Measurements from ENCODE around the gene USP8.

Gene USP8

DNA sequence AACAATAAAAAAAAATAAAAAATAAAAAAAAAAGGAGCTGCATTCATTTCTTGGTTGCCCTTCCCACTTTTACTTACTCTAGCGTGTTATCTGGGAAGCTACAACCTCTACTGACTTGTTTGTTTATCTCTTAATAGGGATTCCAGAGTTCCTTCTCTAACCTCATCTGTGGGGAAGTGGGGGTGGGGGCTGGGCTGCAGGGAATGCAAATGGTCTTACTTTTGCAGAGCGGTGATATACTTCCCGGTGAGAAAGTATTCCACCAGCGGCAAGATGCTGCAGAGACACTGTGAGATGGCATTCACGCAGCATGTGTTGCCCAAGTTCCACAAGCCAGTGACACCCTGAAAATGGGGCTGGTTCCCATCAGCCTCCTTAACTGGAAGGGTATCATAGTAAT, 120.2 kb downstream of the USP8 start:
- Mint-ChIP-seq H3K4me1 (ENCODE audit: low read depth) (no peaks in the 10 kb centered on the region), H3K27me3 (ENCODE audit: low read depth) (peaks cover 3% of the 10 kb centered on the region), H3K36me3 (ENCODE audit: low read depth) (no peaks in the 10 kb centered on the region), H3K4me3 (no peak overlapping the region), H3K9me3 (no peaks in the 10 kb centered on the region), H3K27ac (no peak overlapping the region)

DNA sequence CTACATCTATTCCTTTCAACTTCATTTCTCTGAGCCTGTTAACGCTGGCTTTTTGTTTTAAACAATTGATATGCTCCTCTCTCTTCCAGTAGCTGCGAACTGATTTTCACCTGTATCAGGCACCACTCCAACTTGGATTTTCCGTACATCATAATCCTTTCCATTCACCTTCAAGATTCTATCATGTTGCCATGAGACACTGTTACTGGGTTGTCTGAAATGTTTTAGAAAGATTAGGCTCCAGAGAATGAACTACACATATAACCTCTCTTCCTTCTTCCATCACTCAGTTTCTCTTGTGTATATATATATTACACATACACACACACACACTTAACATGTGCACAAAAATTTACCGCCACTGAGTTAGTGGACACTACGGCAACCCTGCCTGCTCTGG, 122.4 kb downstream of the USP8 start, which contains the start of gene USP50:
TSS of gene USP50 (minus strand) at position 101 of the 400 bp plus-strand sequence. CDS start 141 bp downstream, outside the sequence.
- H3K9me3 Mint-ChIP-seq: no peaks in the 10 kb centered on the region
- no peak within 1 kb of the TSS for H3K4me3 Mint-ChIP-seq
- H3K36me3 Mint-ChIP-seq (ENCODE audit: low read depth): no peaks in the 10 kb centered on the region
- no peaks in the 10 kb centered on the region for H3K4me1 Mint-ChIP-seq (ENCODE audit: low read depth)
- H3K27ac Mint-ChIP-seq: no peak within 1 kb of the TSS
- peaks cover 3% of the 10 kb centered on the region for H3K27me3 Mint-ChIP-seq (ENCODE audit: low read depth)

DNA sequence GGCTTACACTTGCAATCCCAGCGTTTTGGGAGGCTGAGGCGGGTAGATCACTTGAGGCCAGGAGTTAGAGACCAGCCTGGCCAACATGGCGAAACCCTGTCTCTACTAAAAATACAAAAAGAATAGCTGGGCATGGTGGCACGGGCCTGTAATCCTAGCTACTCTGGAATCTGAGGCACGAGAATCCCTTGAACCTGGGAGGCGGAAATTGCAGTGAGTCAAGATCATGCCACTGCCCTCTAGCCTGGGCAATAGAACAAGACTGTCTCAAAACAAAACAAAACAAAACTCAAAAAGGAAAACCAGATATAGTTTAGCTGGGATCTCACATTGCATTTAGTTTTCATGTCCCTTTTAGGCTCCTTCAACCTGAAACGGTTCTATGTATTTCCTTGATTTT, 125.1 kb downstream of the USP8 start:
- no peaks in the 10 kb centered on the region for H3K9me3 Mint-ChIP-seq
- no peak overlapping the region for H3K27ac Mint-ChIP-seq

DNA sequence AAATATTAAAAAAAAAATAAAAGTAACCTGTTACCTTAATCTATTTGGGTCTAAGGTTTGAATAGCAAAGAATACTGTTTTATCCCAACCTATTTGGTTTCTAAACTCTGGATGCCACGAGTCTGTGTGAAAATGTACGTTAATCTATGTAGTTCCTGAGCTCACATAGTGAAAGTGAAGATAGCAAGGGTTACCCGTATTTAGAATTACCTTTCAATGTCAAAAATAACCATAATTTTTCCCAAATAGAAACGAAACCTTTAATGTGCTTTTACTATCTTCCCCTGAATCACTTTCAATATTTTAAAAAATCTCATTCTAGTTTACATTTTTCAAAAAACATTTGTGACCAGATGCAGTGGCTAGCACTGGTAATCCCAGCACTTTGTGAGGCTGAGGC, 128.0 kb downstream of the USP8 start:
- peaks cover 13% of the 10 kb centered on the region for H3K4me1 Mint-ChIP-seq (ENCODE audit: low read depth)
- H3K36me3 Mint-ChIP-seq (ENCODE audit: low read depth): peaks cover 11% of the 10 kb centered on the region
- no peaks in the 10 kb centered on the region for H3K9me3 Mint-ChIP-seq
- H3K27ac Mint-ChIP-seq: no peak overlapping the region
- no peak overlapping the region for H3K4me3 Mint-ChIP-seq
- no peaks in the 10 kb centered on the region for H3K27me3 Mint-ChIP-seq (ENCODE audit: low read depth)

More for the DNA sequence above, 125.1 kb downstream of the USP8 start:
- H3K4me3 Mint-ChIP-seq: no peak overlapping the region
- peaks cover 3% of the 10 kb centered on the region for H3K27me3 Mint-ChIP-seq (ENCODE audit: low read depth)
- no peaks in the 10 kb centered on the region for H3K4me1 Mint-ChIP-seq (ENCODE audit: low read depth)
- H3K36me3 Mint-ChIP-seq (ENCODE audit: low read depth): peaks cover 4% of the 10 kb centered on the region

DNA sequence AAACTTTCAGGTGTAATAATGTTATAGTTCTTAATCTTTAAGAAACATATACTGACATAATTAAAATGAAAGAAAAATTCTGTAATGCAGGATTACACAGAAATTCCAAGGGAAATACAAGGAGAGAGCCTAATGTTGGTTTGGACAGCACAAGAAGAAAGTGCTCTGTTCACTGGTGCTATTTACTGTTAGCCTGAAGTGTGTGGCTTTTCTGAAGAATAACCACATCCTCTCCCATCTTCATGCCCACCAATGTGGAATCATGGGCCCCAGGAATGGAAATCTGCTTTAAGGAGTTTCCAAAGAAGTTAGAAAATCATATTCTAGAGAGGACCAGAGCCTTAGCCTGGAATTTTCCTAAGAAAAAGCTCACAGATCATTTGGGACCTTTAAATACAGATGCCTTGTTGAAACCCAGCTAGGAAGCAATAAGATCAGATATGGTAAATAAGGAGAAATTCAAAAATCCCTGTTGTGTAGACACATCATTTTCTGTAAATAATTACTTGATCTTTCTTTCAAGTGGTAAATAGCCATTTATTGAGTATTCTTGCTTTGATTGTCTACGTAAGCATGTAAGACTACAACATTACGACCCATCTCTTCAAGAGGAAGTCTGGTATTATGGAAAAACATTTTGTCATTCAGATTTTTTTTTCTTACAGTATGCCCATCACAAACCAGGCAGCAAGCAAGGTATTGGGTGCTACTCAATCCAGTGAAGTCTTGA, 132.6 kb downstream of the USP8 start:
- peaks cover 18% of the 10 kb centered on the region for H3K36me3 Mint-ChIP-seq (ENCODE audit: low read depth)
- H3K4me3 Mint-ChIP-seq: no peak overlapping the region
- peak overlapping the region; percentile 17 for H3K27ac Mint-ChIP-seq

DNA sequence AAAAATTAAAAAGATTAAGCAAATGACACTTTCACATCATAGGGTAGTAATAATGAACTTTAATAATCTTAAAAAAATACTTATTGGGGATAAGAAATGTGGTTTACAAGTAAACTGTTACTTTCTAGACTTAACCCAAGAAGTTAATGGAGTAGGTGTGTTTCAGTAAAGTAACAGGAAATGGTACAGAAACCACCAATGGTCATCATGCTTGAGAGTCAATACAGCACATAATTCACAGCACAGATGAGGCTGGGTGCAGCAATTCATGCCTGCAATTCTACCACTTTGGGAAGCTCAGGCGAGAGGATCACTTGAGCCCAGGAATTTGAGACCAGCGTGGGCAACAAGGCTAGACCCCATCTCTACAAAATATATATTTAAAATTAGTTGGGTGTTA, 133.8 kb downstream of the USP8 start:
- H3K9me3 Mint-ChIP-seq: no peaks in the 10 kb centered on the region
- H3K27me3 Mint-ChIP-seq (ENCODE audit: low read depth): no peaks in the 10 kb centered on the region
- no peak overlapping the region for H3K27ac Mint-ChIP-seq
- peaks cover 22% of the 10 kb centered on the region for H3K4me1 Mint-ChIP-seq (ENCODE audit: low read depth)
- no peak overlapping the region for H3K4me3 Mint-ChIP-seq
- H3K36me3 Mint-ChIP-seq (ENCODE audit: low read depth): peaks cover 23% of the 10 kb centered on the region

More for the DNA sequence above, 132.6 kb downstream of the USP8 start:
- no peaks in the 10 kb centered on the region for H3K9me3 Mint-ChIP-seq
- H3K4me1 Mint-ChIP-seq (ENCODE audit: low read depth): peaks cover 15% of the 10 kb centered on the region
- H3K27me3 Mint-ChIP-seq (ENCODE audit: low read depth): no peaks in the 10 kb centered on the region

DNA sequence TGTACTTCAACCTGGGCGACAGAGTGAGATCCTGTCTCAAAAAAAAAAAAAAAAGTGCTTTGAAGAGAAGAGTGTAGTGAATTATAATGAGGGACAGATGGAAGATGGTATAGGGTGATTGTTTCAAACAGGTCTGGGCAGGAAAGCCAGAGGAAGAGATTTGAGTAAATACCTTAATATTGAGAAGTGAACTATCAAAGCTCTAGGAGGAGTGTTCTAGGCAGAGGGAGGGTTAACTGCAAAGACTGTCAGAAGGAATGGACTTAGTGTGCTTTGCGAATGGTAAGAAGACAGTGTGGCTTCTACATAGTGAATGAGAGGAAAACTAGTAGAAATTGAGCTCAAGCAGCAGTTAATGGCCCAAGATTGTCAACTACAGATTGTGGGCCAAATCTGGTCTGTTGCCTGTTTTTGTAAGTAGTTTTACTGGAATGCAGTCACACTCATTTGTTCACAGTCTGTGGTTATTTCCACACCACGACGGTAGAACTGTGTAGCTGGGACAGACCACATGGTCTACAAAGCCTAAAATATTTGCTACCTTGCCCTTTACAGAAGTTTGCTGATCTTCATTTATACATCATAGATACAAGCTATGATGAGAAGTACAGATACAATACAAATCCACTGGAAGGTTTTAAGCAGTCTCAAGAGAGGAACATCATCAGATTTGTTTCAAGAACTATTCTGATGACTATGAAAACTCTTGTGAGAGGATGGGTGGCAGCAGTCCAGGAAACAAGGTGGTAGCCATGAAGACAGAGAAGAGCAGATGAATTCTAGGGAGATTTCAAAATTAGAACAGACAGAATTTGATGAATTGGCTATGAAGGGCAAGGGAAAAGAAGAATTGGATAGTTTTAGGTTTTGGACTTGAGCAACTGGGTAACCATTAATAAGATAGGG, 138.8 kb downstream of the USP8 start:
- H3K27me3 Mint-ChIP-seq (ENCODE audit: low read depth): no peaks in the 10 kb centered on the region
- peaks cover 23% of the 10 kb centered on the region for H3K36me3 Mint-ChIP-seq (ENCODE audit: low read depth)
- H3K4me1 Mint-ChIP-seq (ENCODE audit: low read depth): peaks cover 15% of the 10 kb centered on the region
- H3K9me3 Mint-ChIP-seq: no peaks in the 10 kb centered on the region
- peak overlapping the region; percentile 28 for H3K27ac Mint-ChIP-seq
- peak overlapping the region; percentile 0 for H3K4me3 Mint-ChIP-seq

DNA sequence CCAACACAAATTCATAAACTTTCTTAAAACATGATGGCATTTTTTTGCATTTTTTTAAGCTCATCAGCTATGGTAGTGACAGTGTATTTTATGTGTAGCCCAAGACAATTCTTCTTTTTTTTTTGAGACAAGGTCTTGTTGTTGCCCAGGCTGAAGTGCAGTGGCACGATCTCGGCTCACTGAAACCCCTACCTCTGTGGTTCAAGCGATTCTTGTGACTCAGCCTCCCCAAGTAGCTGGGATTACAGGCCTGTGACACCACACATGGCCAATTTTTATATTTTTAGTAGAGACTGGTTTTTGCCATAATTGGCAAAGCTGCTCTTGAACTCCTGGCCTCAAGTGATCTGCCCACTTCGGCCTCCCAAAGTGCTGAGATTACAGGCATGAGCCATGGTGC, 139.6 kb downstream of the USP8 start:
- H3K27ac Mint-ChIP-seq: peak overlapping the region; percentile 28

More for the DNA sequence above, 139.6 kb downstream of the USP8 start:
- Mint-ChIP-seq H3K36me3 (ENCODE audit: low read depth) (peaks cover 26% of the 10 kb centered on the region), H3K27me3 (ENCODE audit: low read depth) (no peaks in the 10 kb centered on the region), H3K4me1 (ENCODE audit: low read depth) (peaks cover 17% of the 10 kb centered on the region), H3K4me3 (no peak overlapping the region), H3K9me3 (no peaks in the 10 kb centered on the region)

Measured in T-helper 1 cell treated with Interleukin-12 subunit alpha and Interleukin-12 subunit beta and Interleukin-4 antibody, amounts not matched to agents 30 μg/mL and 1 μg/mL, for 36 hours (primary cell).